ENCODE results near the gene POLA1. TPM values are rescaled to one million over a fixed set of nuclear protein-coding genes. Genes with fewer than 3 reads are reported as not detected.

POLA1 gene
- total RNA-seq, 1 donor from 2014 or later = 40.1 TPM

- no peak for DNase-seq
These were observed 335.0 kb downstream of the POLA1 start for GRCh38 chrX:25028726-25029125.

- no peak for DNase-seq
These were observed 335.6 kb downstream of the POLA1 start for GRCh38 chrX:25029288-25029825.

GRCh38 chrX:25034889-25035288, 341.2 kb downstream of the POLA1 start:
- no peak for DNase-seq

GRCh38 chrX:25039036-25039435, 345.3 kb downstream of the POLA1 start:
- DNase-seq = no peak

- no peak for DNase-seq
These were observed 349.5 kb downstream of the POLA1 start for GRCh38 chrX:25043192-25043591.

Small RNA genes lying within 50 kb of the gene (small RNA-seq; reads per million reads assigned to genes)
- gene SCARNA23 = 0.78 reads per million, percentile 67 among the genes with 10 or more reads in this experiment

Other genes with a start within 250 kb of the POLA1 start
- 6.2 TPM for gene PDK3, start 228.6 kb upstream of the POLA1 start, total RNA-seq
- gene PCYT1B, start 46.6 kb upstream of the POLA1 start, total RNA-seq = 22.5 TPM